B cell (primary cell): Measurements from ENCODE around the gene SHPK. TPM values are rescaled to one million over a fixed set of nuclear protein-coding genes. Genes with fewer than 3 reads are reported as not detected.

Experiments used
- ATAC-seq: fragments of 200-7000 bp; cut with Tn5 transposase; one replicate; pipeline ENCODE4 v1.10.0; 2021; ENCODE audit warnings: low read depth, mild to moderate bottlenecking, moderate number of reproducible peaks, moderate library complexity
- CTCF ChIA-PET: fragments of 350-600 bp; sonication (Branson Sonifier 250); formaldehyde crosslinking; loops from one replicate; lab custom pipeline; 2021; ENCODE audit warnings: antibody characterized with exemption, inconsistent platforms; lab: Charles Lee
- POLR2A ChIA-PET: fragments of 350-600 bp; sonication (Branson Sonifier 250); formaldehyde crosslinking; loops from one replicate; lab custom pipeline; 2021; ENCODE audit warnings: antibody characterized with exemption; lab: Charles Lee
- DNase-seq: peaks from one replicate; pipeline ENCODE4 v3.0.0; 2013
- H2AFZ ChIP-seq: 2 replicates; pipeline ENCODE4 v1.6.1; 2012; ENCODE audit warnings: mild to moderate bottlenecking, low read depth, low read length; ENCODE audit not compliant: insufficient read depth, poor library complexity, severe bottlenecking
- H3K27ac ChIP-seq, 2 donors: 1 replicate in 1 of 2; 2 replicates in 1 of 2; pipeline ENCODE4 v1.5.1; 2012 to 2013; ENCODE audit warnings: low read length in 2 of 2, mild to moderate bottlenecking in 2 of 2, moderate library complexity in 1 of 2
- H3K27me3 ChIP-seq, 4 experiments: fragments of 200-600 bp in 1 of 4; sonication (generic) in 1 of 4; replicated peaks in 1 of 4; 1 replicate in 2 of 4; 2 replicates in 2 of 4; pipeline versions ENCODE4 v1.6.1 to v1.7.0; 2013 to 2016; ENCODE audit warnings: low read length in 3 of 4, mild to moderate bottlenecking in 2 of 4, mixed read lengths in 1 of 4, moderate library complexity in 1 of 4; ENCODE audit not compliant: insufficient read depth in 4 of 4, control insufficient read depth in 3 of 4; ENCODE audit errors: control extremely low read depth in 1 of 4
- H3K36me3 ChIP-seq, 2 experiments: replicated peaks in 1 of 2; 1 replicate in 1 of 2; 2 replicates in 1 of 2; pipeline versions ENCODE4 v1.6.1 to v1.7.1; 2013; ENCODE audit warnings: low read length in 1 of 2; ENCODE audit not compliant: insufficient read depth in 2 of 2, control insufficient read depth in 1 of 2; ENCODE audit errors: control extremely low read depth in 1 of 2, extremely low read depth in 1 of 2
- H3K4me1 ChIP-seq, 2 donors: fragments of 200-600 bp in 1 of 2; sonication (generic) in 1 of 2; 1 replicate in 1 of 2; 2 replicates in 1 of 2; pipeline versions ENCODE4 v1.5.1 to v1.6.1; 2013 to 2017; ENCODE audit warnings: low read length in 2 of 2; ENCODE audit not compliant: control insufficient read depth in 2 of 2, insufficient read depth in 2 of 2
- H3K4me2 ChIP-seq: replicated peaks from 2 replicates; pipeline ENCODE3; 2012; ENCODE audit warnings: mild to moderate bottlenecking, low read depth, low read length; ENCODE audit not compliant: poor library complexity, severe bottlenecking
- H3K4me3 ChIP-seq, 5 experiments: fragments of 200-600 bp in 1 of 5; sonication (generic) in 1 of 5; 1 replicate in 3 of 5; 2 replicates in 2 of 5; pipeline versions ENCODE4 v1.5.1 to v1.7.0; 2011 to 2016; ENCODE audit warnings: low read length in 4 of 5, mild to moderate bottlenecking in 4 of 5, low read depth in 2 of 5, control low read depth in 1 of 5, moderate library complexity in 1 of 5; ENCODE audit not compliant: insufficient read depth in 1 of 5; ENCODE audit errors: control extremely low read depth in 1 of 5, extremely low read depth in 1 of 5
- H3K79me2 ChIP-seq: fragments of 200-600 bp; sonication (generic); one replicate; pipeline ENCODE4 v1.6.0; 2016; ENCODE audit warnings: low read length; ENCODE audit not compliant: control insufficient read depth, insufficient read depth
- H3K9ac ChIP-seq: fragments of 200-600 bp; sonication (generic); 2 replicates; pipeline ENCODE4 v1.6.1; 2017; ENCODE audit warnings: mild to moderate bottlenecking, low read length, moderate library complexity
- H3K9me3 ChIP-seq, 3 donors: one replicate each; pipeline versions ENCODE4 v1.6.1 to v1.7.1; 2013; ENCODE audit warnings: low read length in 2 of 3; ENCODE audit not compliant: control insufficient read depth in 2 of 3, insufficient read depth in 1 of 3; ENCODE audit errors: control extremely low read depth in 1 of 3
- H4K20me1 ChIP-seq: 2 replicates; pipeline ENCODE4 v1.6.0; 2012; ENCODE audit warnings: mild to moderate bottlenecking, low read length; ENCODE audit not compliant: insufficient read depth, control insufficient read depth, poor library complexity, severe bottlenecking
- H3K27ac Mint-ChIP-seq: one replicate; pipeline ENCODE4 v1.8.0; 2021; ENCODE audit warnings: mixed read lengths
- H3K27me3 Mint-ChIP-seq: one replicate; pipeline ENCODE4 v1.8.0; 2021; ENCODE audit warnings: mixed read lengths
- H3K4me1 Mint-ChIP-seq: one replicate; pipeline ENCODE4 v1.8.0; 2021; ENCODE audit warnings: mixed read lengths
- H3K4me3 Mint-ChIP-seq: one replicate; pipeline ENCODE4 v1.8.0; 2021; ENCODE audit warnings: mixed read lengths
- H3K9me3 Mint-ChIP-seq: one replicate; pipeline ENCODE4 v1.8.0; 2022; ENCODE audit warnings: mixed read lengths; ENCODE audit not compliant: insufficient read depth
- CTCF ChIP-seq: fragments of 200-600 bp; IDR thresholded peaks from one replicate; pipeline ENCODE4 v1.8.0; 2022; ENCODE audit warnings: antibody characterized with exemption, mild to moderate bottlenecking
- EZH2 ChIP-seq: IDR thresholded peaks from 2 replicates; pipeline ENCODE4 v1.6.1; 2012; ENCODE audit warnings: borderline replicate concordance, low read depth, mild to moderate bottlenecking, moderate library complexity, low read length; ENCODE audit not compliant: insufficient read depth, poor library complexity, severe bottlenecking
- WGBS: methylation state at CpG from one replicate; pipeline ENCODE4 v1.1.5; 2013; ENCODE audit warnings: missing lambda C conversion rate; ENCODE audit not compliant: insufficient coverage; 5-methylcytosine and 5-hydroxymethylcytosine counted together
- intact Hi-C: fragments of 100-400 bp; cut with micrococcal nuclease; formaldehyde crosslinking; loops from one replicate; pipeline ENCODE4 v1.10.0; 2022
- polyA plus RNA-seq: library from polyadenylated mRNA; depleted of rRNA; stranded (reverse); fragments of >200 nt; gene quantifications from 2 replicates; pipeline ENCODE4 v1.2.3, GENCODE V29; 2012
- total RNA-seq, 2 donors: library from RNA; stranded (reverse); fragments of 120-200 nt in 1 of 2; gene quantifications; 1 replicate in 1 of 2; 2 replicates in 1 of 2; pipeline versions ENCODE4 v1.2.3 to v1.2.4, GENCODE V29; 2013 to 2022

Gene SHPK
- total and polyA plus RNA-seq, 2 donors (not counting 1 experiment from before 2014, with no cell fraction given), result 5.9 to 16.1 TPM

- no peak overlapping the region for H3K27ac ChIP-seq
- Mint-ChIP-seq H3K4me1 (peaks cover 2% of the 10 kb centered on the region), H3K9me3 (no peaks in the 10 kb centered on the region), H3K4me3 (no peak overlapping the region), H3K27ac (no peak overlapping the region), H3K27me3 (no peaks in the 10 kb centered on the region)
- no peak overlapping the region for H3K4me2 ChIP-seq
- no peak overlapping the region for H3K4me3 ChIP-seq
- 98% methylated on average over 6 of the region's 11 CpGs for WGBS
- H3K9me3 ChIP-seq, result no peaks in the 10 kb centered on the region
- TF ChIP-seq CTCF, result no peak
- TF ChIP-seq EZH2, result no peak
- ChIA-PET CTCF (no interaction called here), POLR2A (no interaction called here)
- no peak overlapping the region for H2AFZ ChIP-seq
- peaks cover 1 to 3% of the 10 kb centered on the region in 2 experiments for H3K36me3 ChIP-seq
- DNase-seq, result no peak
- H4K20me1 ChIP-seq, result no peaks in the 10 kb centered on the region
- H3K79me2 ChIP-seq, result no peaks in the 10 kb centered on the region
- H3K27me3 ChIP-seq, result no peaks in the 10 kb centered on the region
- ATAC-seq, result no peak
- intact Hi-C loops, result no loop called here
- H3K4me1 ChIP-seq, result peaks cover 0 to 4% of the 10 kb centered on the region in 2 donors
- H3K9ac ChIP-seq, result no peak overlapping the region
Measured at GRCh38 chr17:3655766-3656165, 19.7 kb upstream of the SHPK start.

DNA sequence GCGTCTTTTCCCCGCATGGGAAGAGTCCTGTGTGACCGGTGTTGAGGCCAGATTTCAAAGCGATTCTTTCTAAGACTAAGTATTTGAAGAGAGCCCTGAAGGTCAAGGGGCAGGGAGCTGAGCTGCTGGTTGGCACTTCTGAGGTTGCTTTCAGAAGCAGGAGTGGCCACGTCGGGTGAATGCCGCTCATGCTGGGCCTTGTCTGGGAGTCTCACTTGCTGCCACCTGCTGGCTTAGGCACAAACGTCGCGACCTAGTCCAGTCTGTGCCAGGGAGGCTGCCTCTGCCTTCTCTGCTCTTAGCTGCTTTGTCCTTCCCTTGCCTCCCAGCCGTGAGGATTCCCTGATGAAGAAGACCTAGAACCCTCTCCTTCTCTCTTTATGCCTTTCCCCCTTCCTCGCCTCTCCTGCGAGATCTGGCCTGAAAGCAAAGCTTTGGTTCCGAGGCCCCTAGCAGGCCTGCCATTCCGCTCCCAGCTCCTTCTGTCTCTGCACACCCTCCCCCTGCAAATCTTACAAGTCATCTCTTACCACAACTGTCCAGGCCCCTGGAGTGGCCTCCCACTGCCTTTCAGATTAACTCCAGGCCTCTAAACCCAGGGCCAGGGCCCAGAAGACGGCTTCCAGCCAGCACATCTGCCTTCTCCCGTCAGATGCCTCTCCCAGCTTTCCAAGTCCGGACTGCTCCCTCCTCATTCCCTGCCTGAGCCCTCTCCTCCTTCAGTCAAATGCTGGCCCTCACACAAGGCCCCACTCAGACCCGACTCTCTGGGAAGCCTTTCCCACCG is 11.9 kb upstream of the SHPK start:
- Mint-ChIP-seq H3K27me3 (no peaks in the 10 kb centered on the region), H3K9me3 (no peaks in the 10 kb centered on the region), H3K27ac (peak overlapping the region; percentile 15), H3K4me3 (no peak overlapping the region), H3K4me1 (peaks cover 27% of the 10 kb centered on the region)
- TF ChIP-seq CTCF, result peak; percentile 39
- TF ChIP-seq EZH2, result no peak
- ChIA-PET CTCF (interaction anchor here (0.8 to 2.6 kb wide), 7 partner anchors 12 to 600 kb away, joined by 3 to 11 read pairs (median 4); partner anchors contain the start of genes CTNS and SHPK), POLR2A (no interaction called here)
- H3K4me1 ChIP-seq, result peaks cover 20 to 28% of the 10 kb centered on the region in 2 donors
- ATAC-seq (no peak), DNase-seq (peak; percentile 55)
- 74% methylated on average over 20 of the region's 20 CpGs for WGBS
- intact Hi-C loops, result loop anchor here (5.0 kb wide), 1 partner anchor 111 kb away; no protein-coding TSS in a partner anchor
- H3K27ac ChIP-seq, result no peak overlapping the region
- H4K20me1 ChIP-seq, result no peaks in the 10 kb centered on the region
- no peaks in the 10 kb centered on the region for H3K9me3 ChIP-seq
- no peak overlapping the region for H3K4me3 ChIP-seq
- H3K9ac ChIP-seq, result no peak overlapping the region
- H3K4me2 ChIP-seq, result no peak overlapping the region
- H2AFZ ChIP-seq, result no peak overlapping the region
- peaks cover 3 to 5% of the 10 kb centered on the region in 2 experiments for H3K36me3 ChIP-seq
- H3K27me3 ChIP-seq, result no peaks in the 10 kb centered on the region
- H3K79me2 ChIP-seq, result no peaks in the 10 kb centered on the region
